HG03097 (cell line): ENCODE measurements around the gene QKI.
"Not testable (repeated sequence)": the region's sequence is repeated elsewhere in the genome, so short reads cannot be mapped to it uniquely, and the experiment has no call there.

Source experiments
- ATAC-seq: cut with Tn5 transposase; IDR thresholded peaks from one replicate; pipeline ENCODE4 v1.9.1; 2021; ENCODE audit not compliant: unreplicated experiment, low FRiP score

The QKI gene

GRCh38 chr6:163414117-163414945 lies at the start of gene QKI:
Gene QKI, plus strand, starts transcription at chr6:163414718. Its CDS starts 476 bp downstream, at chr6:163415194.
- peak; percentile 33 for ATAC-seq

DNA sequence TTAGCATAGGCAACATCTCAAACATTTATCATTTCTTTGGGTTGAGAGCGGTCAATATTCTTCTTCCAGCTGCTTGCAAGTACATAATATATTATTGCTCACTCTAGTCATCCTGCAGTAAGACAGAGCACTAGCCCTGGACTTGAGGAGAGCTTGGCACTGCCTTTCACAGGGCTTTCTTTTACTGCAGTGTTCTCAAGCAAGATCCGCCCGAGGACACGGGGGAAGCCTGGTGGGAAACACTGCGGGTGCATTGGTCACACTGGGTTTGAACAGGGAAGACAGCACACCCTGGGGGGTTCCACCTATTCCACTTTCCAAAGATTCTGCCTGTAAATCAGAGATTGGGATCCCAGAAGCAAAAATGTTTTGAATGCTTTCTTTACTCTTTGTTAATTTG lies 48.2 kb upstream of the QKI start:
- ATAC-seq: no peak

- ATAC-seq: no peak
Measured at GRCh38 chr6:163367497-163368183, 46.9 kb upstream of the QKI start.

GRCh38 chr6:163369141-163369540 lies 45.4 kb upstream of the QKI start:
- ATAC-seq: no peak

DNA sequence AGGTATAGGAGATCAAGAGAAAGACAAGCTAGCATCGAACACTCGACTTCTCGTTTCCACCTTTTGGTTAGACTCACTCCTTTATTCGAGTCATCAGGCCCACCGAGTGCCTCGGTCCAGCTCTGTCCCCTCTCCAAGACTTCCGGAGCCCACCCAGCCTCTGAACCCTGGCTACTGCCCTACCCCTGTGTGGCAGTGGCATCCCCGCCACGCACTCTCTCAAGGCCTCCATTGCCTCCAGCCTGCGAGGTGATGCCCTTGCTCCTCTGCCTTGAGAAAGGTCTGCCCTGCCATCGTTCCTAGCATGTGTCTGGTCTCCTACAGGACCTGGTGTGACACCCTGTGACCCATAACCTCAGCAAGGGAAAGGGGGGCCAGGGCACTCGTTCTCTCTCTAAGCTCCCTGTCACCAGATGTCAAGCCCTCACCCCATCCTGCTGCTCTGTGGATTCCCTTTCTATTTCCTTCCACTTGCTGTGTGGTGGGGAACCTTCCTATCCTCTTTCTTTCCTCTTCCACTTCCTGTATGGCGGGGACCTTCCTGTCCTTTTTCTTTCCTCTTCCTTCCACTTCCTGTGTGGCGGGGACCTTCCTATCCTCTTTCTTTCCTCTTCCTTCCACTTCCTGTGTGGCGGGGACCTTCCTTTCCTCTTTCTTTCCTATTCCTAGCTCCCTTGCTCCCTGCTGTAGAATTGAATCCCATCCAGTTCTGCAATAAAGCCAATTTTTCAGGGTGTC lies 44.7 kb upstream of the QKI start:
- no peak for ATAC-seq

DNA sequence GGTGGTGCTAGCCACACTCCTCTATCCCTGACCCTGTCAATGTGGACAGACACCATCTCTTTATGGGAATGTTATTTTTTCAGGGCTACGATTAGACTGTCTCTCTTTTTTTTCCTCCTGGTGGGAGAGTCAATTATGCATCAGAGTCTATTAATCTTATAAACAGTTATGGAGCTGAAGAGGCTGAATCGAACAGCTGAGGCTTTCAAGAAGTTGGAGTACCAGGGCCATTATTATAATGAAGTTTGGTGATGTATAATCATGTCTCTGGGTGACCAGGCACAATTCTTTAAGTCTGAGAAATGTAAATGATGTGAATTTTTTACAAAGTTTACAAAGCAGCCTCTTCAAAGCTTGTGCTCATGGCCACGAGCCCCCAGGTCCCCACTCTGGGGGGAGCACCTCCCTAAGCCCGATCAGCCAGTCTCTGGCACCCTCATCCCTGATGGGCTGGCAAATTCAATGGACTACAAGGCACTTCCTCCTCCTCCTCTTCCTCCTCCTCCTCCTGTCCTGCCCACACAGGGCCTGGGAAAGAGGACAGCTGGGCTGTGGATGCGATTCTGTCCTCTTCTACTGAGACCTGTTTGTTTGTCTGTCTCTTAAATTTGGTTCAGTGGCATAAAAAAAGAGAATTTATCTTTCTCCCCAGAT lies 43.9 kb upstream of the QKI start:
- no peak for ATAC-seq

- ATAC-seq: no peak
Measured at GRCh38 chr6:163371129-163371528, 43.4 kb upstream of the QKI start.

- ATAC-seq: no peak
Measured at GRCh38 chr6:163373240-163373639, 41.3 kb upstream of the QKI start.

DNA sequence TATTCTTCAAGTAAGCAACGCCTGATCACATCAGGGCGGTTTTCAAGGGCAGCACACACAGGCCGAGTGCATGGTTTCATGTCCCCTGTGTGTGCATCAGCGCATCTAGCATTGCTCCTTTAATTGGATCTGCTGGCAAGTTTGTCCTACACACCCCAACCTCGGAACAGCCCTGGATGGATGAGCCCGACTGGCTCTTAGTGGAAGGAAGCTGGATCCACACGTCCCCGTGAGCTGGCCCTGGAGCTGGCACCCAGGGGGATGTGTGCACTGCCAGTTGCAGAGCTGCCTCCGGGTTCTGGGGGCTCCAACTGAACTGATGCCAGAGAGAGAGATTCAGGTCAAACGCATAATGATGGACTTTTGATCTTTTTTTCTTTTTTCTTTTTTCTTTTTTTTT lies 39.2 kb upstream of the QKI start:
- ATAC-seq: no peak

DNA sequence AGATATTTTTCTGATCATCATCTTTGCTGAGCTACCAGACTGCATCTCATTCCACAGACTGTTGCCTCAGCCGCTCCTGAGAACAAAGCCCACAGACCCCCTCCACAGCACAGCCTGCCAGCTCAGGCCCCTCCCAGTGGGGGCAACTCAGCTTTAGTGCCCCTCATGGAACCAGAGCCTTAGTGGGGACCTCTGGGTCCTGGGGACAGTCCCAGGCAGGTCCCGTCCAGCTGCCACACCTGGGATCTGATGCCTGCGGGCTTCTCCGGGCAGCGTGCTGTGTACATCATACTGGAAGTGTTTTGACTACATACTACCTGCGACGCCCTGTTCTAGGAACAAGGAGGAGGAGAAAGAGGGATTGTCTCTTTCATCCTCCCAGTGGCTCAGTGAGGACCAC lies 38.3 kb upstream of the QKI start:
- ATAC-seq: no peak

DNA sequence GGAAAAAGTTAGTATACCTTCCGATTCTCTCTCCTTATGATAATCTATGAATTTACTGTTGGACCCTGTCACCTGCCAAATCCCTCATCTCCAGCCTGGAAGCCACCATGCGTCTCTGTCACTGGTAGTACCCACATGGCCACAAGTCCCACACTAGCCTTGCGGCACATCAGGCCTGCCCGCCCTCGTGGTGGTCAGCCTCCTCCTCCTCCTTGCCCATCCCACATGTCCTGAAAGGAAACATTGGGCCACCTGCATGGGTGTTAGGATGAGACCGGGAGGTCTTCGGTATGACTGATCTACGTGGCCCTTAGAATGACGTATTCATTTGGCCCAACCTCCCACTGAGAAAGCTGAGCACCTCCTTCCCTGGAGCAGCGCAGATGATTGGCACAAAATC lies 37.0 kb upstream of the QKI start:
- ATAC-seq: no peak

- ATAC-seq: no peak
Measured at GRCh38 chr6:163380216-163380615, 34.3 kb upstream of the QKI start.

- no peak for ATAC-seq
Measured at GRCh38 chr6:163381118-163381756, 33.3 kb upstream of the QKI start.

DNA sequence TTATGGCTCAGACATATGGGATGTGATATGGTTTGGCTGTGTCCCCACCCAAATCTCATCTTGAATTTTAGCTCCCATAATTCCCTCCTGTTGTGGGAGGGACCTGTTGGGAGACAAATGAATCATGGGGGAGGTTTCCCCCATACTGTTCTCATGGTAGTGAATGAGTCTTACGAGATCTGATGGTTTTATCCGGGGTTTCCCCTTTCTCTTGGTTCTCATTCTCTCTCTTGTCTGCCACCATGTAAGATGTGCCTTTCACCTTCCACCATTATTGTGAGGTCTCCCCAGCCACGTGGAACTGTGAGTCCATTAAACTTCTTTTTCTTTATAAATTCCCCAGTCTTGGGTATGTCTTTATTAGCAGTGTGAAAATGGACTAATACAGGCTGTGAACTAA lies 31.1 kb upstream of the QKI start:
- not testable (repeated sequence) for ATAC-seq

GRCh38 chr6:163383912-163384311 lies 30.6 kb upstream of the QKI start:
- ATAC-seq: no peak

DNA sequence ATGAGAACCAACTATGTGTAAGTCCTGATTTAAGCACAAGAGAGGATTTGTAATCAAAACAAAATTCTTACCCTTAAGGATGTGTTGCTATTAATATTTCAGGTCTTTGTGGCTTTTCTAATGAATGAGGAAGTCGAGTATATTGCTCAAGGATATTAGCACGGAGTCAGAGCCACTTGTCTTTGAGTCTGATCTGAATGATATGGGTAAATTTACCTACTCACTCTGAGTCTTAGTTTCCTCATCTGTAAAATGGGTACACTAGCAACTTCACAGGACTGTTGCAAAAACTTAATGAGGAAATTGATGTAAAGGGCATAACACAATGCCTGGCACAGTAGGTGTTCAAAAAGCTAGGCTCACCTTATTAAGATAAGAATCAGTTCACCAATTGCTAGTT lies 30.0 kb upstream of the QKI start:
- ATAC-seq: no peak

- not testable (repeated sequence) for ATAC-seq
Measured at GRCh38 chr6:163385503-163385902, 29.0 kb upstream of the QKI start.

- no peak for ATAC-seq
Measured at GRCh38 chr6:163386329-163386908, 28.1 kb upstream of the QKI start.

GRCh38 chr6:163387317-163387716 lies 27.2 kb upstream of the QKI start:
- ATAC-seq: no peak

- no peak for ATAC-seq
Measured at GRCh38 chr6:163389354-163389753, 25.2 kb upstream of the QKI start.
